Natural killer cell treated with Interleukin-12 subunit alpha and Interleukin-12 subunit beta and Interleukin-15 and Interleukin-18, amount 100 ng/mL, for 72 hours (primary cell): ENCODE data around the gene PBX1. TPM values are rescaled to one million over a fixed set of nuclear protein-coding genes. Genes with fewer than 3 reads are reported as not detected.

Experiments
- ATAC-seq, 2 donors: fragments of 150-1000 bp; cut with Tn5 transposase in 1 of 2; sonication (Bioruptor Pico), chemical (Tn5 transposase) in 1 of 2; 2 replicates each; pipeline ENCODE4 v1.10.0; 2021
- DNase-seq: peaks from one replicate; pipeline ENCODE4 v3.0.0; 2022; ENCODE audit warnings: low spot score
- H3K27ac Mint-ChIP-seq, 2 donors: 1 replicate in 1 of 2; 2 replicates in 1 of 2; pipeline ENCODE4 v1.8.0; 2022; ENCODE audit warnings: mixed read lengths in 2 of 2, mild to moderate bottlenecking in 1 of 2, moderate library complexity in 1 of 2
- H3K27me3 Mint-ChIP-seq, 2 donors: 1 replicate in 1 of 2; 2 replicates in 1 of 2; pipeline ENCODE4 v1.8.0; 2022; ENCODE audit warnings: mixed read lengths in 2 of 2
- H3K36me3 Mint-ChIP-seq: one replicate; pipeline ENCODE4 v1.8.0; 2022; ENCODE audit warnings: mixed read lengths
- H3K4me1 Mint-ChIP-seq, 2 donors: 1 replicate in 1 of 2; 2 replicates in 1 of 2; pipeline ENCODE4 v1.8.0; 2022; ENCODE audit warnings: low read depth in 2 of 2, mixed read lengths in 2 of 2, mild to moderate bottlenecking in 1 of 2
- H3K4me3 Mint-ChIP-seq: one replicate; pipeline ENCODE4 v1.8.0; 2022; ENCODE audit warnings: mixed read lengths
- H3K9me3 Mint-ChIP-seq: 2 replicates; pipeline ENCODE4 v1.8.0; 2022; ENCODE audit warnings: mixed read lengths
- total RNA-seq, 2 donors: library from RNA; stranded (reverse); gene quantifications; one replicate each; pipeline ENCODE4 v1.2.3, GENCODE V29; 2022

Gene PBX1
- total RNA-seq, 2 donors from 2014 or later, result 0.53 TPM; not detected in 1

DNA sequence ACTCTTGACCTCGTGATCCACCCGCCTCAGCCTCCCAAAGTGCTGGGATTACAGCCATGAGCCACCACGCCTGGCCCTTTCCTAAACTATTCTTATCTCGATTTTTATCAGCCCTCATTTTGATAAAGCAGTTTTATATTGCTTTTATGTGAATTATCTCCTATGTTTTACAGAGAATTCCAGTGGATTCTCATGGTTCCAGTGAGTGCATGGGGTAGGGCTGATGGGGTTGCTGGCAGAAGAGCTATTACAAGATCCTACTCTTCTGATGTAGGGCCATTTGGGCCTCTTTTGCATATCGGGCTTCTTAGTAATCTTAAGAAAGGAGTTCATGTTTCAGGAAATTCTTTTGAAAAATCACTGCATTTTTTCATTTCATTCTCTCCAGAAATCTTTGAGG is 187.6 kb downstream of the PBX1 start:
- ATAC-seq (no peak), DNase-seq (no peak)
- H3K27me3 Mint-ChIP-seq, result peaks cover 0 to 11% of the 10 kb centered on the region in 2 donors
- H3K4me3 Mint-ChIP-seq, result no peak overlapping the region
- H3K4me1 Mint-ChIP-seq, result no peaks in the 10 kb centered on the region
- no peaks in the 10 kb centered on the region for H3K36me3 Mint-ChIP-seq
- no peak overlapping the region for H3K27ac Mint-ChIP-seq
- H3K9me3 Mint-ChIP-seq, result no peaks in the 10 kb centered on the region

DNA sequence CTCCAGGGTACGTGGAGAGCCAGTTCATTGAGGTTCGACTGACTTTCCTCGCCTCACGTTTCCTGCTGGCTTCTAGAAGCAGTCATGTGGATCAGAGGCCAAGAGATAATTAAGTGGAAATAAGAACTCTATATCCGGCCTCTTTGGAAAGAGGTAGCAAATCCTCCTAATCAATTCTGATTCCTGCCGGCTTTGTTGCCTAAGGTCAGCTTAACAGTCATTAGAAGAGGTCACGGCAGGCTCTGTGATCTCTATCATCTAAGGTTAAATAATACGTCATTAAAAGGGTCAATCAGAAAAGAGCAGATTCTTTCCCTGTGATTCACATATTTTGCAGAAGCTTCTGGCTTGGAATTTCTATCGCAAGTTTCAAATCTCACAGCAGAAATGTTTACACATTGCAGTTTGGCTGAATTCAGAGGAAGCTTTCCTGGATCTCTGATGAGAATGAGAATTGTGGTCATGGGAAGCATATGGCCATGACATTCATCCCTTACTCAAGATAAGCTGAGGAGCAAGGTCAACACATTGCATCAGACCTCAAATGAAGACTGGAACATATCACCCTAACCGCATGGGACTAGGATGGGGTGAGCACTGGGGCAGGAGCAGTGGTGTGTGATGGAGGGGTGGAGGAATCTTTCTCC is 189.4 kb downstream of the PBX1 start:
- no peaks in the 10 kb centered on the region for H3K9me3 Mint-ChIP-seq
- H3K27ac Mint-ChIP-seq, result no peak overlapping the region
- DNase-seq (no peak), ATAC-seq (no peak)
- no peaks in the 10 kb centered on the region for H3K4me1 Mint-ChIP-seq
- H3K36me3 Mint-ChIP-seq, result no peaks in the 10 kb centered on the region
- no peak overlapping the region for H3K4me3 Mint-ChIP-seq
- peaks cover 16 to 19% of the 10 kb centered on the region in 2 donors for H3K27me3 Mint-ChIP-seq

DNA sequence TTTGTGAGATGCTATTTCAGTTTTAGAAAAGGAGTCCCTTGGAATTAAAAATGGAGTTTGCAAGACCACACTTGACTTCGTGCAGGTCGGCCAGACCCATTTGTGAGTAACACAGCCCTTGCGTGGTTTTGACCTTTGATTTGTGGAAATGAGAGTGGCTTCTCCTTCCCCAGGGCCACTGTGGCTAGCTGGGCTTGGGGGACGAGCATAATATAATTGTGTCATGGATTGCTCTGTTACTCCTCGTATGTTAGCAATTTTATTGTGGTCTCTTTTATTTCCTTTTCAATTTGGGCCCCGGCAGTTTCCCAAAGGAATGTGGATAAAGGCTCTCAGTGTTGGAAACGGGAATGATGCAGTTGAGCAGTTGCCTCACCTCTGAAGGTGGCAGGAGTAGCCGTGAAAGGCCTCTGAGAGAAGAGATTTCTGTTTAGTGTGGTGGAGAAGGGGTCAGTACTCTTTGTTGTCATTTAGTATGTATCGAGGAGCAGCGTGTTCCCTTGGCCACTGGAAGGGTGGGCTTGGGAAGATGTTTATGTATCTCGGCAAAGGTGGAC is 194.6 kb downstream of the PBX1 start:
- Mint-ChIP-seq H3K9me3 (no peaks in the 10 kb centered on the region), H3K36me3 (no peaks in the 10 kb centered on the region)
- ATAC-seq, result no peak

DNA sequence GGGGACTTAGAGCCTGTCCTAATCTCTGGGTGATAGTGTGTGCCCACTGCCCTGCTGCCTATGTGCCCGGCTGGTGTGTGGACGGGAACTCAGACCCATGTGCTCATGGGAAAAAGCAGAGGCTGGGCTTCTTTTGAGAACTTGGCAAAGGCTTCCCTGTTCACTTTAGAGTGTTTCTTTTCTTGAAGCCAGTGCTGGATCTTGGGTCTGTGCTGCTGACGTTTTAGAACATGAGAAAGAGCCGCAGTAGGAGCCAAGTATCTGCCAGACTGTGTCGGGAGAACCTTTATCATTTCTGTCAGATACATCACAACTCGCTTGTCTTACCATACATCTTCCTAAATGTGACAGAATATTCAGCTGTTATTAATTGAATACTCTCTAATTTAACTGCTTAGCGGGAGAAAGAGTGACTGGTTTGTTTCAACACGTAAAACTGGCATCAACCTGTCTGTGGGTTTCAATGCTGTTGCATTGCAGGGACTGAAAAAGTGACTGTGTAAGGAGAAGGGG is 195.2 kb downstream of the PBX1 start:
- no peaks in the 10 kb centered on the region for H3K36me3 Mint-ChIP-seq
- H3K4me1 Mint-ChIP-seq, result no peaks in the 10 kb centered on the region
- no peak overlapping the region for H3K4me3 Mint-ChIP-seq
- no peak overlapping the region for H3K27ac Mint-ChIP-seq
- H3K27me3 Mint-ChIP-seq, result peaks cover 33 to 42% of the 10 kb centered on the region in 2 donors
- no peaks in the 10 kb centered on the region for H3K9me3 Mint-ChIP-seq
- ATAC-seq (no peak), DNase-seq (no peak)

More for the DNA sequence above, 194.6 kb downstream of the PBX1 start:
- H3K4me1 Mint-ChIP-seq, result no peaks in the 10 kb centered on the region
- peaks cover 31 to 41% of the 10 kb centered on the region in 2 donors for H3K27me3 Mint-ChIP-seq
- no peak overlapping the region for H3K27ac Mint-ChIP-seq
- DNase-seq, result no peak
- no peak overlapping the region for H3K4me3 Mint-ChIP-seq

DNA sequence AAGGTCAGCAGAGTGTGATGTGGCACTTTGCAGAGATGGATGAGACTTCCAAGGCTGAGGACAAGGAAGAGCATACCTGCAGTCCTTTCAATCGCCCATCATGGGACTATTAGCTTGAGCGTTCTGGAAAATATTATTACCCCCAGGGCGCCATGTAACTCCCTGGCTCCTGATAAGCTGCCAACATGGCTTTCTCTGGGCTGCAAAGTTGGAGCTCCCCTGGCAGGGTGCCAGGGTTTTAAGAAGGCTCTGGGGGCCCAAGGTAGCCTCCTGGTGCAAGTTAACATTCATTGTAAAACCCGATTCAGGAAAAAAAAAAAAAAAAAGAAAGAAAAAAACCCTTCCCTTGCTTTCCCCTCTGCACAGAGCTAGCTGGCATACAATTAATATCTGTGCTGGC is 196.7 kb downstream of the PBX1 start:
- ATAC-seq (no peak), DNase-seq (no peak)
- Mint-ChIP-seq H3K27me3 (peaks cover 34 to 49% of the 10 kb centered on the region in 2 donors), H3K4me3 (no peak overlapping the region), H3K36me3 (no peaks in the 10 kb centered on the region), H3K27ac (no peak overlapping the region), H3K9me3 (no peaks in the 10 kb centered on the region), H3K4me1 (no peaks in the 10 kb centered on the region)

DNA sequence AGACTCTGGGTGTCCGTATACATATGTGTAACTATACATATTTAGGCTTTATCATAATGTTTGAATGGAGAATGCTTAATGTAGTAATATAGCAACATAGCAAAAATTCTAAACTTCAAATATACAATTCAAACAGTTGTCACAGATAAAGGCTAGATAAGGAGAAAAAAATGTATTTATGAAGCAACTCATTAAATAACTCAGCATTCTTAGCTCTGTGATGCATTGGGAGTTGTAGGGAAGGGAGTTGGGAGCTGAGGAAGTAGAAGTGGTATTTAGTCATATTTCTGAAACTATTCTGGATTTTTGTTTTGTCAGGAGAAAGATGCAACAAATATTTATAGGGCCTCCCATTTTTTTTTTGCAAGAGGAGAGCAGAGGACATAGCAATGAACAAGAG is 197.8 kb downstream of the PBX1 start:
- Mint-ChIP-seq H3K27ac (no peak overlapping the region), H3K27me3 (peaks cover 38 to 55% of the 10 kb centered on the region in 2 donors), H3K36me3 (no peaks in the 10 kb centered on the region), H3K4me1 (no peaks in the 10 kb centered on the region), H3K9me3 (no peaks in the 10 kb centered on the region), H3K4me3 (no peak overlapping the region)
- no peak for ATAC-seq
- no peak for DNase-seq

DNA sequence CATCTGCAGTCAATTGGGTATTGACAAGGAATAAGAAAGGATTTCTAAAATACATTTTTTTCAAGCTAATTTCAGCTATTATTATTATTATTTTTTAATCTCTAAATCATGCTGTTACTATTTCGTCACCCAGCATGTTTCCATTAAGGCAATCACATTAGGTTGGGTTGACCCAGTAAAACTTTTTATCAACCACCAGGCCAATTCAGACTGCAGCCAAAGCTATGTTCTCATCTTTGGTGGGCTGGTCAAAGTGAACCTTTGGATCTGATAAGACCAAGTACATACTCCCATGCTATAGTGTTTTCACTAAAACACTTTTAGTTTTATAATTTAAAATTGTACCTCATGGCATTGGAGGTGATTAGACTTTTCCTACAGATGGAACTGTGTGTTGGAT is 198.6 kb downstream of the PBX1 start:
- Mint-ChIP-seq H3K36me3 (no peaks in the 10 kb centered on the region), H3K27me3 (peaks cover 36 to 47% of the 10 kb centered on the region in 2 donors), H3K27ac (no peak overlapping the region), H3K4me3 (no peak overlapping the region), H3K9me3 (no peaks in the 10 kb centered on the region), H3K4me1 (no peaks in the 10 kb centered on the region)
- DNase-seq (no peak), ATAC-seq (no peak)

DNA sequence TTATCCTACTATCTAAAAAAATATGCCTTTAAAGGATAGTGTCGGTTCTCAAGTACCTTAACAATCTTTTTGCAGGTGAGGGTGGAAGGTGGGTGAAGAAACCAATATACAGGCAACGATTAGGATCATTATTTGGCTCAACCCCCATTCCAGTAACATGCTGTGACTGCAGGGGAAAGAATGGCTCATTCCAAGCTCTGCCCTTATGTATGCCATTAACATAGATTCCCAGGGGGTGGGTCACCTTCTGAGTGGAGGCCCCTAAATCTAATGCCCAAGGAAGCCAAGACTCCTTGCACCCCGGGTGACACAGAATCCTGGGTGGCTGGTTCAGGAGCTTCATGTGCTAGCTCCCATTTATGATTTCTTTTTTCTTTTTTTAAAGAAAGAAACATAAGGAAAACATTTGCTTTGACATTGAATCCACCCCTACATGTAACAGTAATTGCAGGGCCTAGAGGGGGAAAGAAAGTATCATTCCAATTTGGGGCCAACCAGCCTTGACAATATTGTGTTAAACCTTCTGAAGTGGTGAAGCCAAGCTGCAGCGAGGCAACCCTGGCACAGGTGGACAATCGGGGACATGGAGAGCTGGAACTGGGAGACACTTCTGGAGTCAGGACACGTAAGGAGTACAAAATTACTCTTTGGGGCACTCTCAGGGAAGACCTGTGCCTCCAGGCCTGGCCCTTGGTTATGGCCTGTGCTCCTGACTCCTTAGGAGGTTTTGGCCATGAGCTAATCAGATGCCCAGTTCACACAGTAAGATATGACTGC is 200.3 kb downstream of the PBX1 start:
- Mint-ChIP-seq H3K9me3 (no peaks in the 10 kb centered on the region), H3K4me3 (no peak overlapping the region), H3K4me1 (no peaks in the 10 kb centered on the region), H3K36me3 (no peaks in the 10 kb centered on the region), H3K27me3 (peaks cover 25 to 35% of the 10 kb centered on the region in 2 donors), H3K27ac (no peak overlapping the region)
- ATAC-seq (no peak), DNase-seq (no peak)

DNA sequence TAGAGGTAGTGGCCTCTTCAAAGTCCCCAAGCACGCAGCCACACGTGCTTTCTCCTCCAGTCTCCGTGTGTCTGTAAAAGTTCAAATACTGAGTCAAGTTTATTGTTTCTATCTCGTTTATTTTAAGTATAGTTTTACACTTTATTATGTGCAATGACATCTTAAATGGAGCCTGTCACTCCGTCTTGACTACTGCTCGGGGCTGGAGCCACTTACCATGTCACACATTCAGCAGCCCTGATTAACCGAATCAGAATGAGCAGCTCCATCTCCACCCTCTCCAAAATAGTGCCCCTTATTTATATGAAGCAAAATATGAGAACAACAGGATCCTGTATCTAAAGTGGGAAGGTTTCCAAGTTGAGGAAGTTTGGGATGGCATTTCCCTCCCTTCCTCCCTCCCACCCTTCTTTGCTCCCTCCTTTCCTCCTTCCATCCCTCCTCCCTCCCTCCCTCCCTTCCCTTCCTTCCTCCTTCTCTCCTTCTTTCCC is 201.0 kb downstream of the PBX1 start:
- no peak overlapping the region for H3K27ac Mint-ChIP-seq
- no peak for DNase-seq
- no peak overlapping the region for H3K4me3 Mint-ChIP-seq
- H3K27me3 Mint-ChIP-seq, result peaks cover 23 to 37% of the 10 kb centered on the region in 2 donors
- H3K4me1 Mint-ChIP-seq, result no peaks in the 10 kb centered on the region
- no peak for ATAC-seq
- no peaks in the 10 kb centered on the region for H3K36me3 Mint-ChIP-seq
- H3K9me3 Mint-ChIP-seq, result no peaks in the 10 kb centered on the region

DNA sequence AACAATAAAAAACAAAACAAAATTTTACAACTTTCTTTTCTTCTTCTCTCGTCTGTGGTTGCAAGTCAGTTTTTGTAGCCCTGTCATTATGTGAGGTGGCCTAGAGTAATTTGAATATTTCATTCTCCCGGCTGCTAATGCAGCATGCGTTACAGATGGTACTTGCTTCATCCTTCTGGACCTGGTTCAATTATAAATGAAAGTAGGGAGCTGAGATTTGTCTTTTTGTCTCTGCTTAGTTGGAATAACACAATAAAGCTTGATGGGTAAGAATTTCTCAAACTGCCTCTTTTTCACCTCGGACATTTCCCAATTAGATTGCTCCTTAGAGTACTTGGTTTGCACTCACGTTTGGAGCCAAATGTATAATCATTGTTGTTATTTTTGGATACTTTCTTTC is 201.6 kb downstream of the PBX1 start:
- H3K9me3 Mint-ChIP-seq, result no peaks in the 10 kb centered on the region

DNA sequence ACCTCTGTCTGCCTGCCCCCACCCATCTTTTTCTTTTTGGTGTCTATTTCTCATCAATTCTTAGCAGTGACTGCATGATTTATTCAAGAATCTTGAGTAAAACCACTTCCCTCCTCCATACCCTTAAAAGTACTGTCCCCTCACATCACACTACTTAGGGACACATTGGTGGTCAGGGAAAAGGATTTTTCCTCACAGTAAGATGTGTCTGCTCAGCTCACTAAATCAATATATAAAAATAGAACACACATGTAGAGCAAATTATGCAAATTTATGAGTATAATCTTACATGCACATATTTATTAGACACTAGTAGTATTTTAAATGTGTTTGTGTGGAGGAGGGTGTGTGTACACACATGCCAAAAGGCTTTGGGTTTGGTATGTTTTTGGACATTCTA is 202.0 kb downstream of the PBX1 start:
- no peak overlapping the region for H3K4me3 Mint-ChIP-seq
- no peaks in the 10 kb centered on the region for H3K36me3 Mint-ChIP-seq
- H3K27me3 Mint-ChIP-seq, result peaks cover 23 to 46% of the 10 kb centered on the region in 2 donors
- H3K4me1 Mint-ChIP-seq, result no peaks in the 10 kb centered on the region
- no peak for ATAC-seq
- H3K27ac Mint-ChIP-seq, result no peak overlapping the region
- DNase-seq, result no peak
- H3K9me3 Mint-ChIP-seq, result no peaks in the 10 kb centered on the region

More for the DNA sequence above, 201.6 kb downstream of the PBX1 start:
- H3K27ac Mint-ChIP-seq, result no peak overlapping the region
- H3K4me3 Mint-ChIP-seq, result no peak overlapping the region
- peaks cover 23 to 42% of the 10 kb centered on the region in 2 donors for H3K27me3 Mint-ChIP-seq
- ATAC-seq, result no peak
- no peaks in the 10 kb centered on the region for H3K4me1 Mint-ChIP-seq
- H3K36me3 Mint-ChIP-seq, result no peaks in the 10 kb centered on the region
- DNase-seq, result no peak

DNA sequence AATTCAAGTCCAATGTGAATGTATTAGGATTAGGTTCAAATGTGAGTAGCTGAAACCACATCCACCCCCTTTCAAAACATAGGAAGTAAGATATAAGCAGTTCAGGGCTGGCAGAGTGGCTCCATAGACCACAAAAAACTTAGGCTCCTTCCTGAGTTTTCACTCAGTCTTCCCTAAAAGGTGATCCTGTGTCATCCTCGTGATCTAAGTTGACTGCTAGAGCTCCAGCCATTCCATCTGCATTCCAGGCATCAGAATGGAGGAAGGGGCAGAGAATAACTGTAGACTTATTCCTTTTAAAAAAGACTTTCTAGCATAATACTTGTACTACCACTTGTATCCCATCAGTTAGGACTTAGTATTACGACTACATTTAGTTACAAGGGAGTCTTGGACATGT is 204.1 kb downstream of the PBX1 start:
- ATAC-seq (no peak), DNase-seq (no peak)
- H3K4me3 Mint-ChIP-seq, result no peak overlapping the region
- H3K27ac Mint-ChIP-seq, result no peak overlapping the region
- H3K4me1 Mint-ChIP-seq, result no peaks in the 10 kb centered on the region
- H3K36me3 Mint-ChIP-seq, result no peaks in the 10 kb centered on the region
- peaks cover 17 to 39% of the 10 kb centered on the region in 2 donors for H3K27me3 Mint-ChIP-seq
- no peaks in the 10 kb centered on the region for H3K9me3 Mint-ChIP-seq

DNA sequence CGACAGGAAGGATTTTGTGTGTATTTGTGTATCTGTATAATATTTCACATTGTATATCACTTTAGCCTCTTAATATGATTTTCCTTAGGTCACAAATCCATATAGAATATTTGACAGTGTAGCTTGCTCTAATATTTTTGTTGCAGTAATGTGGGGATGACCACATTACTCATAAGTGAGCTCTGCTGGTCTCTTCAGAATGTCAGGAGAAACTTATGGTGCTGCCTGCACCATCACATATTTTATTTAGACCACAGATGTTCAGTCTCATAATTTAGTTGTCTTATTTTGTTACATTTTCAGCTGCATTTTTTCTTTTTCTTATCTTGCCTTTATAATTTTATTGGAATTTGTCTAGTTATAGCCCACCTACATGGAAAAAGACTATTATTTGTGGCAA is 205.3 kb downstream of the PBX1 start:
- ATAC-seq, result no peak
- Mint-ChIP-seq H3K36me3 (no peaks in the 10 kb centered on the region), H3K27ac (no peak overlapping the region)

DNA sequence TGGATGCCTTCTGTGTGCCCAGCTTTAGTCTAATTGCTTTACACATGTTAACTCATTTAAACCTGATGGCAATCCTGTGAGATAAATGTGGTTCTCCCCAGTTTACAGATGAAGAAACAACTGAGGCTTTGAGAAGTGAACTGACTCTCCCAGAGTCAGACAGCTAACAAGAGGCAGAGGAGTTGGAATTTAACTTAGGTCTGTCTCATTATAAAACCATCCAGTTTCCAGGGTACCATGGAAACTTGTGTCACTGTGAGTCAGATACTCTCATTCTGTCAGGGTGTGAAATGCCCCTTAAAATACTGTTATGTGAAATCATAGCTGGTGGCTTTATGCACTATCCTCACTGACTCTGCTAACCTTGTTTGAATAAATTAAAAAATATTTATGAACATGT is 206.6 kb downstream of the PBX1 start:
- no peak overlapping the region for H3K27ac Mint-ChIP-seq
- peak in 1 of 2 donors; percentile 65 for ATAC-seq
- H3K9me3 Mint-ChIP-seq, result no peaks in the 10 kb centered on the region

More for the DNA sequence above, 205.3 kb downstream of the PBX1 start:
- Mint-ChIP-seq H3K9me3 (no peaks in the 10 kb centered on the region), H3K4me1 (no peaks in the 10 kb centered on the region), H3K4me3 (no peak overlapping the region), H3K27me3 (peaks cover 15 to 32% of the 10 kb centered on the region in 2 donors)
- DNase-seq, result no peak

More for the DNA sequence above, 206.6 kb downstream of the PBX1 start:
- no peak for DNase-seq
- Mint-ChIP-seq H3K27me3 (peaks cover 18 to 32% of the 10 kb centered on the region in 2 donors), H3K4me3 (no peak overlapping the region), H3K36me3 (no peaks in the 10 kb centered on the region), H3K4me1 (no peaks in the 10 kb centered on the region)
